Prostate gland (tissue), 2 donors: Measurements from ENCODE around the gene KDR. TPM values are rescaled to one million over a fixed set of nuclear protein-coding genes. Genes with fewer than 3 reads are reported as not detected.

ENCODE experiments used
- DNase-seq: peaks from one replicate; pipeline ENCODE4 v3.0.0-alpha.2; 2019; ENCODE audit warnings: low spot score
- H3K27ac ChIP-seq, 2 donors: fragments of 200-600 bp; sonication (generic); 2 replicates each; pipeline ENCODE4 v1.5.1; 2017 to 2019
- H3K27me3 ChIP-seq: fragments of 200-600 bp; sonication (generic); replicated peaks from 2 replicates; pipeline ENCODE4 v1.5.1; 2019; ENCODE audit not compliant: insufficient read depth
- H3K36me3 ChIP-seq, 2 donors: fragments of 200-600 bp; sonication (generic); 1 replicate in 1 of 2; 2 replicates in 1 of 2; pipeline versions ENCODE4 v1.5.1 to v1.8.1; 2017 to 2019
- H3K4me1 ChIP-seq: fragments of 200-600 bp; sonication (generic); replicated peaks from 2 replicates; pipeline ENCODE4 v1.5.1; 2019
- H3K4me3 ChIP-seq, 2 donors: fragments of 200-600 bp; sonication (generic); 2 replicates each; pipeline ENCODE4 v1.5.1; 2017 to 2019
- H3K9me3 ChIP-seq: fragments of 200-600 bp; sonication (generic); 2 replicates; pipeline ENCODE4 v1.5.1; 2017
- POLR2A ChIP-seq: fragments of 450-650 bp; IDR thresholded peaks from one replicate; pipeline ENCODE4 v1.6.1; 2016; ENCODE audit warnings: antibody characterized with exemption, mild to moderate bottlenecking
- POLR2AphosphoS5 ChIP-seq: sonication (generic); formaldehyde crosslinking; IDR thresholded peaks from one replicate; pipeline ENCODE4 v1.6.1; 2017; ENCODE audit warnings: antibody characterized with exemption
- WGBS: methylation state at CpG from one replicate; pipeline ENCODE4 v1.1.5; 2018; 5-methylcytosine and 5-hydroxymethylcytosine counted together
- intact Hi-C: fragments of 100-400 bp; cut with DNase I; formaldehyde crosslinking; loops from one replicate; pipeline ENCODE4 v1.14.2; 2022
- total RNA-seq, 2 donors: library from RNA; depleted of rRNA; stranded (reverse); fragments of >200 nt; gene quantifications; one replicate each; pipeline ENCODE4 v1.1.0, GENCODE V29; 2016
- TF ChIP-seq, protein P1 (sequence below), 4 experiments: fragments of 200-600 bp in 2 of 4; fragments of 450-650 bp in 2 of 4; sonication (generic) in 2 of 4; IDR thresholded peaks; 1 replicate in 3 of 4; 2 replicates in 1 of 4; pipeline ENCODE4 v1.5.1; 2016 to 2019; ENCODE audit warnings: antibody characterized with exemption in 4 of 4, mild to moderate bottlenecking in 2 of 4, moderate library complexity in 2 of 4

KDR gene
- total RNA-seq, 2 donors from 2014 or later, result 22.7 to 23.5 TPM

DNA sequence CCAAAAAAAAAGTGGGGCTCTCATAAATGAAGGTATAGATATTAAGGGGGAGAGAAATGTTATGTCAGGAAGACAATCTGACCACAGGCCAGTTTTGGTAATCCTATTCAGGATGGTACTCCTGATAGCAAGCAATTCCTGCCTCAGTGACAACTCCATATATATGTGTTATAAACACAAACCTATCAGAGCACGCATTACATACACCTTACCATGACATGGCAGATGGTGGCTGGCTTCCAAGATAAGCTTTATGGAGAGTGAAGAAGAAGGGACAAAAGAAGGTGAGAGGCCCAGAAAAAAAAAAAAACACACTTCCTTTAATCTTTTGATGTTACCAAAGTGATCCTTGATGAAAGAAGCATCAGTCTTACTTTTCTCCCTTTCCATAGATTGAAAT, 29.5 kb upstream of the KDR start:
- WGBS, result 93% methylated on average over 1 of the region's 1 CpG
- Histone ChIP-seq H3K9me3 (no peaks in the 10 kb centered on the region), H3K36me3 (no peaks in the 10 kb centered on the region), H3K4me1 (no peaks in the 10 kb centered on the region), H3K4me3 (no peak overlapping the region), H3K27ac (no peak overlapping the region), H3K27me3 (no peaks in the 10 kb centered on the region)
- DNase-seq, result no peak
- intact Hi-C loops, result no loop called here
- TF ChIP-seq, protein P1, sequence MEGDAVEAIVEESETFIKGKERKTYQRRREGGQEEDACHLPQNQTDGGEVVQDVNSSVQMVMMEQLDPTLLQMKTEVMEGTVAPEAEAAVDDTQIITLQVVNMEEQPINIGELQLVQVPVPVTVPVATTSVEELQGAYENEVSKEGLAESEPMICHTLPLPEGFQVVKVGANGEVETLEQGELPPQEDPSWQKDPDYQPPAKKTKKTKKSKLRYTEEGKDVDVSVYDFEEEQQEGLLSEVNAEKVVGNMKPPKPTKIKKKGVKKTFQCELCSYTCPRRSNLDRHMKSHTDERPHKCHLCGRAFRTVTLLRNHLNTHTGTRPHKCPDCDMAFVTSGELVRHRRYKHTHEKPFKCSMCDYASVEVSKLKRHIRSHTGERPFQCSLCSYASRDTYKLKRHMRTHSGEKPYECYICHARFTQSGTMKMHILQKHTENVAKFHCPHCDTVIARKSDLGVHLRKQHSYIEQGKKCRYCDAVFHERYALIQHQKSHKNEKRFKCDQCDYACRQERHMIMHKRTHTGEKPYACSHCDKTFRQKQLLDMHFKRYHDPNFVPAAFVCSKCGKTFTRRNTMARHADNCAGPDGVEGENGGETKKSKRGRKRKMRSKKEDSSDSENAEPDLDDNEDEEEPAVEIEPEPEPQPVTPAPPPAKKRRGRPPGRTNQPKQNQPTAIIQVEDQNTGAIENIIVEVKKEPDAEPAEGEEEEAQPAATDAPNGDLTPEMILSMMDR (IDR thresholded peaks at IDR 0.05), result no peak
- TF ChIP-seq POLR2A (no peak), POLR2AphosphoS5 (no peak)

DNA sequence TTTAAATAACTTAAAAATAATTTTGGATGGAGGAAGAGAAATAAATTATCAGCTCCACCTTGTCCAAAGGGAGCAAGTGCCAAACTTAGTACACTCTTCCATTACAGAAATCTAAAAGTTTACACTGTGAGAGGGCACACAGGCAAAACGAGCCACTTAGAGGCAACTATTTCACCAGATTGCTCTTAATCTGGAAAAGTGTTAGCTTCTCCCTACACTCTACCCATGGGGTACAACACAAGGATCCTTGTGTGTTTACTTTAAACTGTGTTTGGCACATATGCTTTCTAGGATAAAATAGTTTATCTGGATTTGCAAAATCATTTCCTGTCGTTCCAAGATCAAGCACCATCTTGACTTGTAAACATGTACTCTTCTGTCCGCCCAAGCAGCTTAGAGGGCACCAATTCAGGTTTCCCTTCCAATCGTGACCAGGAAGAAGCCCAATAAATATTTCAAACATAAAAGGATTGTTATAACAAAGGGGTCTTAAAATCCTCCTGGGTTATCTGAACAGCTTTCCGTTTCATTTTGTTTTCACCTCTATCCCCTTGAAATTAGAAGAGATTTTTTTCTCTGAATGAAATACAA, 29.0 kb upstream of the KDR start:
- Histone ChIP-seq H3K4me3 (no peak overlapping the region), H3K4me1 (no peaks in the 10 kb centered on the region), H3K27me3 (no peaks in the 10 kb centered on the region), H3K9me3 (no peaks in the 10 kb centered on the region), H3K27ac (no peak overlapping the region), H3K36me3 (no peaks in the 10 kb centered on the region)
- TF ChIP-seq POLR2A (no peak), POLR2AphosphoS5 (no peak)
- TF ChIP-seq, protein P1 (IDR thresholded peaks at IDR 0.05), result no peak
- no peak for DNase-seq
- intact Hi-C loops, result no loop called here
- WGBS, result 15% methylated on average over 5 of the region's 5 CpGs

DNA sequence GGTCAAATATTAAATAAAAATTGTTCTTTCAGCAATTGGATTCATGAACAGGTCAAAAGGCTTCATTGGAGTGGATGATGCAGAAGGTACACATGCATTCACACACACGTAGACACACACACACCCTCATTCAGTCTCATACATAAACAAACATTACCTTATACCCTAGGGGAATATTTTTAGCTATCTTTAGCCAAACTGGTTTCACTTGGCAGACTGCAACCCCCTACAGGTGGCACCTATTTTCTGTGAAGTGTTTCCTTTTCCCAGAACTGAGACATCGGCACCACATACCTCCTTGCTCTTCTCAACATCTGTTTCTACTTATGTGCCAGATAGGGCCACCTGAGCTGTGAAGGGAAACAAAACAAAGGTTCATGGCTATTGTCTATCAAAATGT, 18.5 kb upstream of the KDR start:
- Histone ChIP-seq H3K36me3 (no peaks in the 10 kb centered on the region), H3K27ac (no peak overlapping the region), H3K27me3 (no peaks in the 10 kb centered on the region), H3K4me3 (no peak overlapping the region), H3K9me3 (no peaks in the 10 kb centered on the region), H3K4me1 (no peaks in the 10 kb centered on the region)
- TF ChIP-seq POLR2A (no peak), POLR2AphosphoS5 (no peak)
- TF ChIP-seq, protein P1 (IDR thresholded peaks at IDR 0.05), result no peak
- 50% methylated on average over 2 of the region's 2 CpGs for WGBS
- intact Hi-C loops, result no loop called here
- DNase-seq, result no peak

DNA sequence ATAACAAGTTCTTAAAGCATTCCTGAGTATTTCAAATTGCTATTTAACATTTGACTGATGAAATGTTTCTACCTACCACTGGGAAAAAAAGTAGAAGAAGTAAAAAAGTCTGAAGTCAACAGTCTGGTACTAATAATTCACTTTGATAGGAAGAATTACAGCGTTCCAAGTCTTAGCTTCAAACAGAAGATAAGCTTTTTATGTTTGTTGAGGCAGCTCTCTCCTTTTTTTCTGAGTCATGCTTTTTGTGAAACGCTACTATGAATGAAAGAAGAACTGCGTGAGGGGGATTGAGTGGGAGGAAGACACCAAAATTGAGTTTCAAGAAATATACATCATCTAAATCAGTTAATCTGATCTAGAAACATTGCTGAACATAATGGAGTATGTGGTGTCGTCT, 13.0 kb upstream of the KDR start:
- TF ChIP-seq, protein P1 (IDR thresholded peaks at IDR 0.05), result no peak
- TF ChIP-seq POLR2AphosphoS5 (no peak), POLR2A (no peak)
- intact Hi-C loops, result no loop called here
- 55% methylated on average over 4 of the region's 4 CpGs for WGBS

DNA sequence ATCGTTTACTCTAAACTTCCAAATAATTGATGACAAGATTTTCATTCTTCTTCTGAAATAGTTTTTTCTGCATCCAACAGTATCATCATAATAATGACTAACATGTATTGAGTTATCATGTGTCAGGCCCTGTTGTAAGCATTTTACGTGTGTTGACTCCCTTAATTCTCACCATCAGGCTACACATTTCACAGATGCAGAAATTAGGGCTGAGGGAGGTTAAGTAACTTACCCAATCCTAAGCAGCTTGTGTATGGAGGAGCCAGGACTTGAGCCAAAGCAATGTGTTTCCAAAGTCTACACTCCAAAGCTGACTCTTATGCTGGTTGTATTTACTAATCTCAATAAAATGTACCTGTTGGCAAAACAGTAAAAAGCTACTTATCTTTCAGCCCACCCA, 11.2 kb upstream of the KDR start:
- no peaks in the 10 kb centered on the region for H3K36me3 ChIP-seq
- no peak for DNase-seq
- H3K27me3 ChIP-seq, result no peaks in the 10 kb centered on the region
- no peak overlapping the region for H3K4me3 ChIP-seq
- H3K4me1 ChIP-seq, result no peaks in the 10 kb centered on the region
- no peak overlapping the region for H3K27ac ChIP-seq
- no peaks in the 10 kb centered on the region for H3K9me3 ChIP-seq
- intact Hi-C loops, result no loop called here
- 91% methylated on average over 2 of the region's 2 CpGs for WGBS
- no peak for TF ChIP-seq POLR2AphosphoS5
- no peak for TF ChIP-seq POLR2A
- TF ChIP-seq, protein P1 (IDR thresholded peaks at IDR 0.05), result no peak

More for the DNA sequence above, 13.0 kb upstream of the KDR start:
- H3K9me3 ChIP-seq, result no peaks in the 10 kb centered on the region
- DNase-seq, result no peak
- no peaks in the 10 kb centered on the region for H3K4me1 ChIP-seq
- no peaks in the 10 kb centered on the region for H3K27me3 ChIP-seq
- H3K36me3 ChIP-seq, result no peaks in the 10 kb centered on the region
- H3K4me3 ChIP-seq, result no peak overlapping the region
- H3K27ac ChIP-seq, result no peak overlapping the region
